ENCODE results near the gene PLXNB2. TPM values are rescaled to one million over a fixed set of nuclear protein-coding genes. Genes with fewer than 3 reads are reported as not detected.

PLXNB2 gene
- total RNA-seq, 1 experiment from 2014 or later = 260 TPM

- ChIA-PET CTCF (interaction anchor here (0.7 kb wide), 1 partner anchor 267 kb away, joined by 10 read pairs; no protein-coding TSS in a partner anchor), POLR2A (ENCODE audit: unreplicated experiment) (interaction anchor here (0.6 kb wide), 1 partner anchor 34 kb away, joined by 3 read pairs; no protein-coding TSS in a partner anchor)
- Histone ChIP-seq H3K27me3 (ENCODE audit: insufficient read depth, low read depth) (no peaks in the 10 kb centered on the region), H3K9me3 (ENCODE audit: insufficient read depth, low read depth) (no peaks in the 10 kb centered on the region), H3K9me2 (ENCODE audit: insufficient read depth) (no peaks in the 10 kb centered on the region), H4K20me1 (ENCODE audit: insufficient read depth) (peaks cover 17% of the 10 kb centered on the region), H3K27ac (no peak within 1 kb of the TSS), H3K79me2 (ENCODE audit: low read depth) (no peaks in the 10 kb centered on the region), H3K36me3 (ENCODE audit: low read depth) (peaks cover 4% of the 10 kb centered on the region), H3K4me2 (peak within 1 kb of the TSS; percentile 100), H3K4me1 (replicated peaks; ENCODE audit: insufficient read depth) (peaks cover 46% of the 10 kb centered on the region), H3K4me3 (peak within 1 kb of the TSS; percentile 82), H3F3A (ENCODE audit: insufficient read depth, low read depth) (peaks cover 52% of the 10 kb centered on the region), H2AFZ (peak within 1 kb of the TSS; percentile 80)
- TF ChIP-seq EZH2 (IDR thresholded peaks at IDR 0.05; ENCODE audit: low read depth) = no peak
- TF ChIP-seq, protein P1, sequence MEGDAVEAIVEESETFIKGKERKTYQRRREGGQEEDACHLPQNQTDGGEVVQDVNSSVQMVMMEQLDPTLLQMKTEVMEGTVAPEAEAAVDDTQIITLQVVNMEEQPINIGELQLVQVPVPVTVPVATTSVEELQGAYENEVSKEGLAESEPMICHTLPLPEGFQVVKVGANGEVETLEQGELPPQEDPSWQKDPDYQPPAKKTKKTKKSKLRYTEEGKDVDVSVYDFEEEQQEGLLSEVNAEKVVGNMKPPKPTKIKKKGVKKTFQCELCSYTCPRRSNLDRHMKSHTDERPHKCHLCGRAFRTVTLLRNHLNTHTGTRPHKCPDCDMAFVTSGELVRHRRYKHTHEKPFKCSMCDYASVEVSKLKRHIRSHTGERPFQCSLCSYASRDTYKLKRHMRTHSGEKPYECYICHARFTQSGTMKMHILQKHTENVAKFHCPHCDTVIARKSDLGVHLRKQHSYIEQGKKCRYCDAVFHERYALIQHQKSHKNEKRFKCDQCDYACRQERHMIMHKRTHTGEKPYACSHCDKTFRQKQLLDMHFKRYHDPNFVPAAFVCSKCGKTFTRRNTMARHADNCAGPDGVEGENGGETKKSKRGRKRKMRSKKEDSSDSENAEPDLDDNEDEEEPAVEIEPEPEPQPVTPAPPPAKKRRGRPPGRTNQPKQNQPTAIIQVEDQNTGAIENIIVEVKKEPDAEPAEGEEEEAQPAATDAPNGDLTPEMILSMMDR (conservative IDR thresholded peaks at IDR 0.05) = no peak
- intact Hi-C loops (cut with micrococcal nuclease; ENCODE audit: unreplicated experiment) = loop anchor here (5.0 kb wide), 2 partner anchors 37 to 72 kb away; partner anchors contain the start of genes PLXNB2 and PPP6R2
- peak in 1 of 2 experiments; percentile 48 for DNase-seq
- BruUV-seq (replicated peaks) = no TSS peak
These were observed 37.3 kb downstream of the PLXNB2 start, which contains the start of gene MAPK11 for GRCh38 chr22:50269970-50270665. MAPK11 (minus strand) TSS chr22:50270380; CDS start chr22:50270292, 88 bp downstream.

GRCh38 chr22:50269573-50269969, 37.9 kb downstream of the PLXNB2 start:
- ChIA-PET POLR2A (ENCODE audit: unreplicated experiment) (no interaction called here), CTCF (no interaction called here)
- H3K27ac ChIP-seq = no peak overlapping the region
- H3K27me3 ChIP-seq (ENCODE audit: insufficient read depth, low read depth) = no peaks in the 10 kb centered on the region
- H3K9me3 ChIP-seq (ENCODE audit: insufficient read depth, low read depth) = no peaks in the 10 kb centered on the region
- intact Hi-C loops (cut with micrococcal nuclease; ENCODE audit: unreplicated experiment) = no loop called here
- H3F3A ChIP-seq (ENCODE audit: insufficient read depth, low read depth) = peaks cover 49% of the 10 kb centered on the region
- peaks cover 14% of the 10 kb centered on the region for H4K20me1 ChIP-seq (ENCODE audit: insufficient read depth)
- H2AFZ ChIP-seq = peak overlapping the region; percentile 52; the same call in 1 of the 2 replicates
- no peaks in the 10 kb centered on the region for H3K79me2 ChIP-seq (ENCODE audit: low read depth)
- peaks cover 43% of the 10 kb centered on the region for H3K4me1 ChIP-seq (replicated peaks; ENCODE audit: insufficient read depth)
- no peak for DNase-seq
- BruUV-seq (replicated peaks) = no TSS peak
- TF ChIP-seq, protein P1 (conservative IDR thresholded peaks at IDR 0.05) = no peak
- TF ChIP-seq EZH2 (IDR thresholded peaks at IDR 0.05; ENCODE audit: low read depth) = no peak
- H3K9me2 ChIP-seq (ENCODE audit: insufficient read depth) = no peaks in the 10 kb centered on the region
- no peaks in the 10 kb centered on the region for H3K36me3 ChIP-seq (ENCODE audit: low read depth)
- H3K4me2 ChIP-seq = peak overlapping the region; percentile 100
- peak overlapping the region; percentile 82 for H3K4me3 ChIP-seq

GRCh38 chr22:50268655-50269113, 38.8 kb downstream of the PLXNB2 start:
- Histone ChIP-seq H2AFZ (no peak overlapping the region), H3F3A (ENCODE audit: insufficient read depth, low read depth) (peaks cover 42% of the 10 kb centered on the region), H3K4me3 (no peak overlapping the region), H3K9me3 (ENCODE audit: insufficient read depth, low read depth) (no peaks in the 10 kb centered on the region), H3K36me3 (ENCODE audit: low read depth) (no peaks in the 10 kb centered on the region), H3K27ac (no peak overlapping the region), H3K27me3 (ENCODE audit: insufficient read depth, low read depth) (no peaks in the 10 kb centered on the region), H3K9me2 (ENCODE audit: insufficient read depth) (no peaks in the 10 kb centered on the region), H3K4me1 (replicated peaks; ENCODE audit: insufficient read depth) (peaks cover 39% of the 10 kb centered on the region), H4K20me1 (ENCODE audit: insufficient read depth) (peaks cover 8% of the 10 kb centered on the region; the same call in 1 of the 2 replicates), H3K79me2 (ENCODE audit: low read depth) (no peaks in the 10 kb centered on the region), H3K4me2 (peak overlapping the region; percentile 100)
- no peak for TF ChIP-seq EZH2 (IDR thresholded peaks at IDR 0.05; ENCODE audit: low read depth)
- TF ChIP-seq, protein P1 (conservative IDR thresholded peaks at IDR 0.05) = no peak
- ChIA-PET POLR2A (ENCODE audit: unreplicated experiment) (no interaction called here), CTCF (no interaction called here)
- no peak for DNase-seq
- no TSS peak for BruUV-seq (replicated peaks)
- intact Hi-C loops (cut with micrococcal nuclease; ENCODE audit: unreplicated experiment) = no loop called here
